GM13976 (cell line): Measurements from ENCODE around the gene NINL.

Experiments used
- DNase-seq: peaks from one replicate; pipeline ENCODE4 v3.0.0; 2012; ENCODE audit warnings: low spot score
- in situ Hi-C: fragments of 300-500 bp; cut with MboI; formaldehyde crosslinking; loops from one replicate; pipeline ENCODE4 v1.12.0; 2022; ENCODE audit warnings: low sequenced_read_pairs, mixed read lengths, inconsistent platforms; ENCODE audit not compliant: unreplicated experiment
- TF ChIP-seq, protein P1 (sequence below): IDR thresholded peaks from 2 replicates; pipeline ENCODE4 v1.5.1; 2012; ENCODE audit warnings: borderline replicate concordance, mild to moderate bottlenecking; ENCODE audit not compliant: insufficient read depth; ENCODE audit errors: extremely low read depth, missing control alignments, control extremely low read depth

Gene NINL

DNA sequence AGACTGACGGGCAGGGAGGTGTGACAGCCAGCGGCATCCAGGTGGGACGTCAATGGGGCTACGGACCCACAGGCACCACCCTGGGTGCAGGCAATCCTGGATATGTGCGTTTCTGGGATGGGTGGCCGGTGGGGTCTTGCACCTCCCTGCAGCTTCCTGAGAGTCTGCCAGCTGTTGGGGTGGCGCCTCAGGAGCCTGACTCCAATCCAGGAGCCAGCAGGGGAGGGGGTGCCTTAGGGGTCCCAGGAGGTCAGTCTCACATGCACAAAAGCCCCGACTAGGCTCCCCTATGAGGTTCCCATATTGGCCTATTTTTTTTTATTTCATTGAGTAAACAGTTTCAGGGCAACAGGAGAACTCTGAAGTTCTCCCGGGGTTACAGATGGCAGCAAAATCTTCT, 104.5 kb downstream of the NINL start:
- in situ Hi-C loops, result no loop called here
- DNase-seq, result no peak
- TF ChIP-seq, protein P1, sequence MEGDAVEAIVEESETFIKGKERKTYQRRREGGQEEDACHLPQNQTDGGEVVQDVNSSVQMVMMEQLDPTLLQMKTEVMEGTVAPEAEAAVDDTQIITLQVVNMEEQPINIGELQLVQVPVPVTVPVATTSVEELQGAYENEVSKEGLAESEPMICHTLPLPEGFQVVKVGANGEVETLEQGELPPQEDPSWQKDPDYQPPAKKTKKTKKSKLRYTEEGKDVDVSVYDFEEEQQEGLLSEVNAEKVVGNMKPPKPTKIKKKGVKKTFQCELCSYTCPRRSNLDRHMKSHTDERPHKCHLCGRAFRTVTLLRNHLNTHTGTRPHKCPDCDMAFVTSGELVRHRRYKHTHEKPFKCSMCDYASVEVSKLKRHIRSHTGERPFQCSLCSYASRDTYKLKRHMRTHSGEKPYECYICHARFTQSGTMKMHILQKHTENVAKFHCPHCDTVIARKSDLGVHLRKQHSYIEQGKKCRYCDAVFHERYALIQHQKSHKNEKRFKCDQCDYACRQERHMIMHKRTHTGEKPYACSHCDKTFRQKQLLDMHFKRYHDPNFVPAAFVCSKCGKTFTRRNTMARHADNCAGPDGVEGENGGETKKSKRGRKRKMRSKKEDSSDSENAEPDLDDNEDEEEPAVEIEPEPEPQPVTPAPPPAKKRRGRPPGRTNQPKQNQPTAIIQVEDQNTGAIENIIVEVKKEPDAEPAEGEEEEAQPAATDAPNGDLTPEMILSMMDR, result no peak

DNA sequence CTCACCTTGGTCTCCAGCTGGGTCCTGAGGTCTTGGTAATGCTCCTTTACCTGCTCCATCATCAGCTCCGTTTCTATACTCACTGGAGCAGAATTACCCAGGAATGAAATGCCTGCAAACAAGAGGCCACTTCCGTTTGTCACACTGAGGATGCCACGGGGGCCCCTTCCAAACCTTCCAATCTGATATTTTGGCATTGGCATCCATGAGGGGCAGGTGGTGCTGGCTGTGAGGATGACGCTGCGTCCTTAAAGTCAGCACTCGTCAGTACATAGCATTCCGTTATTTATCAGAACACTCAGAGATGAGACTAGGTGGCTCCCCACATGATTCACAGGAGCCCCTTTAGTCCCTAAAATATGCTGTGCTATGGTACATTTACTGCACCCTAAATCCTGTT, 105.2 kb downstream of the NINL start:
- TF ChIP-seq, protein P1, result no peak
- in situ Hi-C loops, result no loop called here
- no peak for DNase-seq

DNA sequence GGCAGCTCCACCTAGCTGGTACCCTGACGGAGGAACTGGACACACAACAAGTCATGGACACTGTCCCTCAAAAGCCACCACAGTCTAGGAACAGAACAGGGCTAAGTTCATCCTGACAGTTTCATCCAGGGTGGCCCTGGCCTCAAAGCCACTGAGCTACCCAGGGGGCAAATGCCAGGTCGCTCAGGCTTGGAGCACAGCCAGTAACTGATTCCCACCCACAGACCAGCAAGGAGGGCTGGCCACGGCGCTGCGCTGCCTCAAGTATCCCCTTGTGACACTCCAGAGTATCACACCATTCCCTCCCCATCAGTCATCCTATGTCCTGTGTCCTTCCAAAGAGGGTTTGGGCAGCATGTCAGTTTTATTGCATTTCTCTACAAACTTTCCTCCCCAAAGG, 105.7 kb downstream of the NINL start:
- DNase-seq, result no peak
- TF ChIP-seq, protein P1, result no peak
- in situ Hi-C loops, result no loop called here

DNA sequence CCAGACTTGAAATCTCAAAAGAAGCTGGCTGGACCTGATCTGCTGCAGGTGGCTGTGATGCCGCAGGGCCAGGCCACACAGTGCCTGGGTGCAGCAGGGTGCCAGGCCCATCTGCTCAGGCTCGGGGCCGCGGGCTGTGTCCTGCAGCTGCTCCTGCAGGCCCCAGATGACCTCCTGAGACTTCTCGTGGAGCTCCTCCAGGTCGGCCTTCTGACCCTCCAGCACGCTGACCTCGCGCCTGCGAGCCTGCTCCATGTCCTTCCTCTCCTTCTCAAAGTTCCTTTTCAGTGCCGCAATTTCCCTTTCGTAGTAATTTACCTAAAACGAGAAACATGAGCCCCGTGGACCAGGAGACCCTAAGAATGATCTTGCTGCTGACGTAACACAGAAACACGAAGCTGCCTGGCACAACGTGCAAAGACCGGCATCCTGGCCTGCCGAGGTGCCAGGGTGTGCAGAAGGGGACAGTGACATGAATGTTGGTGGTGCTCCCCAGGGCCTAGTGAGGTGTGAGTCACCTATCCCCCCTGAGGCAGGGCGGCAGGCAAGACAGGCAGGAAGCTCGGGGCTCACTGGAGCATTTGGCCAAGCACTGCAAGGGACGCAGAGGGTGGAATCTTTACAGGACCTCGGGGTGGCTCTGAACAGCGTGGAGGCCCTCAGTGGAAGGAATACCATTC, 106.3 kb downstream of the NINL start:
- in situ Hi-C loops, result no loop called here
- no peak for DNase-seq
- TF ChIP-seq, protein P1, result no peak

DNA sequence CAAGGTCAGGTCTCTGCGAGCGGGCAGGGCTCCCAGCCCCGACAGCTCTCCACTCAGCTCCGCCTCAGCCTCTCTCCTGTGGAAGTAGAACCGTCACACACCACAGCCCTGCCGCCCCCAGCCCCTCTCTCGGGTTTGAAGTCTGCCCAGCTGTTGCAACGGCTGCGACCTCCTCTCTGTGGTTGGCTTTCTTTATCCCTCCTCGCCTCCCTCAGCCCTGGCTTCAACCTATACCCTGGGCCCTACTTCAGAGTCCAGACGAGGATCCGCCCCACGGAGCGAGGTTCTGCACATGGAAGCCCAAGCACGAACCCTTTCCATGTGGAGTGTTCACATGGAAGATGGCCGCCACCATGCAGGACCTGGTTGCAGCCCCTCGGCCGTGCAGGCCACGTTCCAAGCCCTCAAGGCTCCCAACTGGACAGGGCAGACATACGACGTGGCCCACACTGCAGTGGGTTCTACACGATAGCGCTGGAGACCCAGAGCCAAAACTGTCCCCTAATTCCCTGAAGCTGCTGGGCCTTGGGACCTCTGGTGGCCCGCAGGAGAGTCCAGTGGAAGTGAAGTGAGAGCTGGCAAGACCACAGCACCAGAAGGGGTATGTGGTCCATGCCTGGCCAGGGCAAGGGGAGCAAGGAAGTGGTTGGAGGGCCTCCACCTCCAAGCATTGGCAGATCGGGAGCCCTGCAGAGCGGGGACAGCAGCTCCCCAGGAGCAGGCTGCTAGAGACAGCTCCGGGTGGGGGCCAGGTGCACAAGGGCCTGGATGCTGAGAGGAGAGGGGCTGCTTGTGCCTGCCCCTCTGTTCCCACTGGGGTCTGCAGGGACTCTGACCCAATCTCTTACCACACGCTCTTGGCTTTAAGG, 108.1 kb downstream of the NINL start:
- in situ Hi-C loops, result no loop called here

More for the DNA sequence above, 108.1 kb downstream of the NINL start:
- DNase-seq, result no peak
- TF ChIP-seq, protein P1, result no peak
